Measurements from ENCODE around the gene SPAG16.

- no peak for TF ChIP-seq CTCF (conservative IDR thresholded peaks at IDR 0.05; ENCODE audit: low read length)
- no peak for TF ChIP-seq EZH2phosphoT487 (IDR thresholded peaks at IDR 0.05; ENCODE audit: borderline replicate concordance)
Observed at GRCh38 chr2:213989207-213989606, 704.9 kb downstream of the SPAG16 start.
